GM12864 (cell line): ENCODE results near the gene SLC35F4.

Experiments
- DNase-seq: peaks from one replicate; pipeline ENCODE4 v3.0.0-alpha.2; 2011; ENCODE audit warnings: low read depth
- H3K4me3 ChIP-seq: 2 replicates; pipeline ENCODE4 v1.5.1; 2011; ENCODE audit warnings: mild to moderate bottlenecking, low read depth, low read length, control low read depth
- TF ChIP-seq, protein P1 (sequence below): IDR thresholded peaks from 2 replicates; pipeline ENCODE4 v1.5.1; 2011; ENCODE audit warnings: low read depth, mild to moderate bottlenecking, moderate library complexity, low read length, control low read depth, inconsistent platforms; ENCODE audit errors: missing control alignments

SLC35F4 gene

DNA sequence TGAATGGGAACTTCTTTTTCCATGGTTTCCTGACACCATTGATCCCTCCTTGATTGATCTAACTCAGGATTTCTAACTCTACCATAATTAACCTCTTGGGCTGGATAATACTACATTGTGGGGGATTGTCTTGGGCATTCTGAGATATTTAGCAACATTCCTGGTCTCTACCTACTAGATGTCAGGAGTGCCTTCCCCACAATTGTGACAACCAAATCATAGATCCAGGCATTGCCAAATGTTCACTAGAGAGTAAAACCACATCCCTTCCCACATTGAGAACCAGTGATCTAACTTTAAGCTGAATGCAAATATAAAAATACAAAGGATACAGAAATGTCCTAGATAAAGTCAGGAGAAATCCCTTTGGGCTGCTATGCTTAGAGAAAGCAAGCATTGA lies 335.3 kb downstream of the SLC35F4 start:
- H3K4me3 ChIP-seq = no peak overlapping the region
- TF ChIP-seq, protein P1, sequence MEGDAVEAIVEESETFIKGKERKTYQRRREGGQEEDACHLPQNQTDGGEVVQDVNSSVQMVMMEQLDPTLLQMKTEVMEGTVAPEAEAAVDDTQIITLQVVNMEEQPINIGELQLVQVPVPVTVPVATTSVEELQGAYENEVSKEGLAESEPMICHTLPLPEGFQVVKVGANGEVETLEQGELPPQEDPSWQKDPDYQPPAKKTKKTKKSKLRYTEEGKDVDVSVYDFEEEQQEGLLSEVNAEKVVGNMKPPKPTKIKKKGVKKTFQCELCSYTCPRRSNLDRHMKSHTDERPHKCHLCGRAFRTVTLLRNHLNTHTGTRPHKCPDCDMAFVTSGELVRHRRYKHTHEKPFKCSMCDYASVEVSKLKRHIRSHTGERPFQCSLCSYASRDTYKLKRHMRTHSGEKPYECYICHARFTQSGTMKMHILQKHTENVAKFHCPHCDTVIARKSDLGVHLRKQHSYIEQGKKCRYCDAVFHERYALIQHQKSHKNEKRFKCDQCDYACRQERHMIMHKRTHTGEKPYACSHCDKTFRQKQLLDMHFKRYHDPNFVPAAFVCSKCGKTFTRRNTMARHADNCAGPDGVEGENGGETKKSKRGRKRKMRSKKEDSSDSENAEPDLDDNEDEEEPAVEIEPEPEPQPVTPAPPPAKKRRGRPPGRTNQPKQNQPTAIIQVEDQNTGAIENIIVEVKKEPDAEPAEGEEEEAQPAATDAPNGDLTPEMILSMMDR = no peak
- no peak for DNase-seq

- DNase-seq = no peak
- TF ChIP-seq, protein P1 = peak; percentile 43
- H3K4me3 ChIP-seq = no peak overlapping the region
These were observed 338.9 kb downstream of the SLC35F4 start for GRCh38 chr14:57526942-57527341.

GRCh38 chr14:57519043-57519442 lies 346.8 kb downstream of the SLC35F4 start:
- TF ChIP-seq, protein P1 = no peak
- DNase-seq = no peak
- no peak overlapping the region for H3K4me3 ChIP-seq
